H9 (cell line): ENCODE measurements around the gene GPR141. TPM values are rescaled to one million over a fixed set of nuclear protein-coding genes. Genes with fewer than 3 reads are reported as not detected.
A peak's percentile ranks its signal among the peaks of the same experiment; 100 is the strongest.
"Not testable (repeated sequence)": the region's sequence is repeated elsewhere in the genome, so short reads cannot be mapped to it uniquely, and the experiment has no call there.

Source experiments
- DNase-seq: peaks from one replicate; pipeline ENCODE4 v3.0.0-alpha.2; 2017
- H2AFZ ChIP-seq: one replicate; pipeline ENCODE4 v1.6.1; 2013; ENCODE audit warnings: mild to moderate bottlenecking, low read length, control low read depth, moderate library complexity
- H2AK5ac ChIP-seq: 2 replicates; pipeline ENCODE4 v1.6.1; 2013; ENCODE audit warnings: low read length, control low read depth, mixed read lengths; ENCODE audit not compliant: insufficient read length
- H2BK120ac ChIP-seq: one replicate; pipeline ENCODE4 v1.6.1; 2013; ENCODE audit warnings: low read depth, mild to moderate bottlenecking, low read length, control low read depth, inconsistent platforms; ENCODE audit not compliant: poor library complexity, severe bottlenecking
- H2BK12ac ChIP-seq: 2 replicates; pipeline ENCODE4 v1.6.1; 2013; ENCODE audit warnings: low read length, control low read depth, mixed read lengths, low read depth; ENCODE audit not compliant: insufficient read length
- H2BK15ac ChIP-seq: 2 replicates; pipeline ENCODE4 v1.6.1; 2013; ENCODE audit warnings: low read depth, low read length, control low read depth
- H2BK20ac ChIP-seq: one replicate; pipeline ENCODE4 v1.6.1; 2013; ENCODE audit warnings: low read depth, mild to moderate bottlenecking, low read length, control low read depth, inconsistent platforms; ENCODE audit not compliant: poor library complexity, severe bottlenecking
- H2BK5ac ChIP-seq: 2 replicates; pipeline ENCODE4 v1.6.1; 2013; ENCODE audit warnings: low read length, control low read depth, mixed read lengths; ENCODE audit not compliant: insufficient read length
- H3K14ac ChIP-seq: 2 replicates; pipeline ENCODE4 v1.6.1; 2013; ENCODE audit warnings: low read length, control low read depth; ENCODE audit not compliant: insufficient read depth
- H3K18ac ChIP-seq: 2 replicates; pipeline ENCODE4 v1.6.1; 2013; ENCODE audit warnings: low read depth, mild to moderate bottlenecking, mixed read lengths, low read length, control low read depth; ENCODE audit not compliant: insufficient read length
- H3K23ac ChIP-seq: 2 replicates; pipeline ENCODE4 v1.6.1; 2013; ENCODE audit warnings: low read length, control low read depth, mixed read lengths, low read depth; ENCODE audit not compliant: insufficient read length
- H3K23me2 ChIP-seq: 2 replicates; pipeline ENCODE4 v1.6.1; 2013; ENCODE audit warnings: low read depth, mild to moderate bottlenecking, mixed read lengths, low read length, control low read depth; ENCODE audit not compliant: insufficient read length, poor library complexity, severe bottlenecking
- H3K27ac ChIP-seq: 2 replicates; pipeline ENCODE4 v1.5.1; 2013; ENCODE audit warnings: low read length, control low read depth, mixed read lengths, low read depth; ENCODE audit not compliant: insufficient read length
- H3K27me3 ChIP-seq: 2 replicates; pipeline ENCODE4 v1.6.1; 2013; ENCODE audit warnings: low read length, control low read depth, inconsistent platforms; ENCODE audit not compliant: insufficient read depth
- H3K4ac ChIP-seq: 2 replicates; pipeline ENCODE4 v1.6.1; 2013; ENCODE audit warnings: low read depth, mild to moderate bottlenecking, control low read depth, inconsistent platforms, low read length, moderate library complexity
- H3K4me1 ChIP-seq: 2 replicates; pipeline ENCODE4 v1.6.1; 2013; ENCODE audit warnings: low read length, control low read depth, inconsistent platforms; ENCODE audit not compliant: insufficient read depth
- H3K4me2 ChIP-seq: 2 replicates; pipeline ENCODE4 v1.6.1; 2013; ENCODE audit warnings: low read length, control low read depth, mixed read lengths; ENCODE audit not compliant: insufficient read length, insufficient read depth
- H3K56ac ChIP-seq: 2 replicates; pipeline ENCODE4 v1.6.1; 2013; ENCODE audit warnings: low read depth, mild to moderate bottlenecking, mixed read lengths, low read length, control low read depth; ENCODE audit not compliant: insufficient read length
- H3K79me1 ChIP-seq: 2 replicates; pipeline ENCODE4 v1.6.1; 2013; ENCODE audit warnings: low read depth, mild to moderate bottlenecking, moderate library complexity, low read length, control low read depth, inconsistent platforms; ENCODE audit not compliant: insufficient read depth, poor library complexity, severe bottlenecking
- H3K79me2 ChIP-seq: 2 replicates; pipeline ENCODE4 v1.6.1; 2013; ENCODE audit warnings: low read length, control low read depth, inconsistent platforms; ENCODE audit not compliant: insufficient read depth
- H3K9ac ChIP-seq: 2 replicates; pipeline ENCODE4 v1.6.1; 2013; ENCODE audit warnings: low read length, control low read depth, mixed read lengths; ENCODE audit not compliant: insufficient read length; ENCODE audit errors: extremely low read depth
- H3K9me3 ChIP-seq: one replicate; pipeline ENCODE4 v1.6.1; 2013; ENCODE audit warnings: low read depth, low read length, inconsistent platforms; ENCODE audit not compliant: control insufficient read depth
- H3T11ph ChIP-seq: one replicate; pipeline ENCODE4 v1.6.1; 2013; ENCODE audit warnings: mild to moderate bottlenecking, low read length, control low read depth, inconsistent platforms
- H4K20me1 ChIP-seq: one replicate; pipeline ENCODE4 v1.6.1; 2013; ENCODE audit not compliant: control insufficient read depth, insufficient read length, insufficient read depth
- H4K5ac ChIP-seq: 2 replicates; pipeline ENCODE4 v1.6.1; 2013; ENCODE audit warnings: low read depth, mild to moderate bottlenecking, mixed read lengths, low read length, control low read depth; ENCODE audit not compliant: insufficient read length
- H4K8ac ChIP-seq: replicated peaks from 2 replicates; pipeline ENCODE4 v1.6.1; 2013; ENCODE audit warnings: low read length, control low read depth, mixed read lengths, low read depth; ENCODE audit not compliant: insufficient read length
- H4K91ac ChIP-seq: 2 replicates; pipeline ENCODE4 v1.6.1; 2013; ENCODE audit warnings: low read depth, mild to moderate bottlenecking, moderate library complexity, mixed read lengths, low read length, control low read depth; ENCODE audit not compliant: insufficient read length
- H3K27ac Mint-ChIP-seq, 3 experiments: 2 replicates in 2 of 3; 3 replicates in 1 of 3; pipeline ENCODE4 v1.8.0; 2020 to 2021; ENCODE audit warnings: mixed read lengths in 3 of 3, mild to moderate bottlenecking in 1 of 3, moderate library complexity in 1 of 3
- H3K27me3 Mint-ChIP-seq: 2 replicates; pipeline ENCODE4 v1.8.0; 2021; ENCODE audit warnings: low read depth, mild to moderate bottlenecking, moderate library complexity, mixed read lengths
- H3K36me3 Mint-ChIP-seq, 3 experiments: 2 replicates in 2 of 3; 3 replicates in 1 of 3; pipeline ENCODE4 v1.8.0; 2020 to 2021; ENCODE audit warnings: low read depth in 3 of 3, mixed read lengths in 3 of 3; ENCODE audit not compliant: insufficient read depth in 1 of 3
- H3K4me1 Mint-ChIP-seq, 2 experiments: 2 replicates each; pipeline ENCODE4 v1.8.0; 2020; ENCODE audit warnings: mixed read lengths in 2 of 2
- H3K4me3 Mint-ChIP-seq, 2 experiments: 2 replicates in 1 of 2; 3 replicates in 1 of 2; pipeline ENCODE4 v1.8.0; 2020 to 2021; ENCODE audit warnings: mild to moderate bottlenecking in 2 of 2, mixed read lengths in 2 of 2, moderate library complexity in 1 of 2
- H3K9me3 Mint-ChIP-seq, 2 experiments: 2 replicates in 1 of 2; 3 replicates in 1 of 2; pipeline ENCODE4 v1.8.0; 2020; ENCODE audit warnings: mild to moderate bottlenecking in 2 of 2, mixed read lengths in 2 of 2, moderate library complexity in 1 of 2
- WGBS: extraction: QIAGEN DNeasy Blood & Tissue Kit; methylation state at CpG from one replicate; pipeline ENCODE4 v1.1.7; 2013; ENCODE audit warnings: missing lambda C conversion rate, low lambda C conversion rate, mixed read lengths; ENCODE audit not compliant: insufficient read length; ENCODE audit errors: extremely low coverage; 5-methylcytosine and 5-hydroxymethylcytosine counted together
- total RNA-seq: library from RNA; stranded (reverse); gene quantifications from 2 replicates; pipeline ENCODE4 v1.2.1, GENCODE V29; 2021
- TF ChIP-seq, protein P1 (sequence below): fragments of 200-600 bp; sonication (generic); conservative IDR thresholded peaks from 3 replicates; pipeline ENCODE4 v1.8.0; 2021; ENCODE audit warnings: antibody characterized with exemption, mild to moderate bottlenecking

The GPR141 gene
- total RNA-seq, 1 experiment from 2014 or later = 0.50 TPM

DNA sequence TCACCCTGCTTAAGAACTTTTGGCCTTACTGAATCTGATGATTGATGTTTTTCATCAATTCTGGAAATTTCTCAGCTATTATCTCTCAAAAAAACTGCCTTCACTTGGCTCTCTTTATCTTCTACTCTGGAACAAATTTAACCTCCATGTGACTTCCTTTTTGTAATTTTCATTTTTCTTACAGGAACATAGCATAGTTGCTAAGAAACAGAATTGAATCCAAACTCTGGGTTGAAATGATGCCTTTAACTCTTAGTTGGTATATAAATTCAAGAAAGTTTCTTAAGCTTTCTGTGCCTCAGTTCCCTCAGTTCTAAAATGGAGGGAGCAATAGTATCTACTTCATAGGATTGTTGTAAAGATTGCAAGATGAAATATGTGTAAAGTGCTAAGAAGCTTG, 19.8 kb downstream of the GPR141 start:
- Histone ChIP-seq H2AK5ac (no peak overlapping the region), H2BK20ac (no peak overlapping the region), H3K79me2 (no peaks in the 10 kb centered on the region), H3K23ac (no peak overlapping the region), H3K27me3 (no peaks in the 10 kb centered on the region), H4K8ac (no peak overlapping the region), H3K56ac (no peak overlapping the region), H2BK12ac (no peak overlapping the region), H3K9me3 (no peaks in the 10 kb centered on the region), H3K9ac (no peak overlapping the region), H3K4ac (no peak overlapping the region), H3K27ac (no peak overlapping the region), H3K79me1 (no peaks in the 10 kb centered on the region), H4K91ac (no peak overlapping the region), H3T11ph (no peak overlapping the region), H3K4me1 (peaks cover 8% of the 10 kb centered on the region), H4K20me1 (no peaks in the 10 kb centered on the region), H2AFZ (no peak overlapping the region), H3K4me2 (no peak overlapping the region), H3K23me2 (no peaks in the 10 kb centered on the region), H2BK120ac (no peak overlapping the region), H3K18ac (no peak overlapping the region), H2BK15ac (no peak overlapping the region), H2BK5ac (no peak overlapping the region), H4K5ac (no peak overlapping the region), H3K14ac (no peak overlapping the region)
- no peaks in the 10 kb centered on the region for H3K36me3 Mint-ChIP-seq
- H3K9me3 Mint-ChIP-seq = no peaks in the 10 kb centered on the region
- TF ChIP-seq, protein P1, sequence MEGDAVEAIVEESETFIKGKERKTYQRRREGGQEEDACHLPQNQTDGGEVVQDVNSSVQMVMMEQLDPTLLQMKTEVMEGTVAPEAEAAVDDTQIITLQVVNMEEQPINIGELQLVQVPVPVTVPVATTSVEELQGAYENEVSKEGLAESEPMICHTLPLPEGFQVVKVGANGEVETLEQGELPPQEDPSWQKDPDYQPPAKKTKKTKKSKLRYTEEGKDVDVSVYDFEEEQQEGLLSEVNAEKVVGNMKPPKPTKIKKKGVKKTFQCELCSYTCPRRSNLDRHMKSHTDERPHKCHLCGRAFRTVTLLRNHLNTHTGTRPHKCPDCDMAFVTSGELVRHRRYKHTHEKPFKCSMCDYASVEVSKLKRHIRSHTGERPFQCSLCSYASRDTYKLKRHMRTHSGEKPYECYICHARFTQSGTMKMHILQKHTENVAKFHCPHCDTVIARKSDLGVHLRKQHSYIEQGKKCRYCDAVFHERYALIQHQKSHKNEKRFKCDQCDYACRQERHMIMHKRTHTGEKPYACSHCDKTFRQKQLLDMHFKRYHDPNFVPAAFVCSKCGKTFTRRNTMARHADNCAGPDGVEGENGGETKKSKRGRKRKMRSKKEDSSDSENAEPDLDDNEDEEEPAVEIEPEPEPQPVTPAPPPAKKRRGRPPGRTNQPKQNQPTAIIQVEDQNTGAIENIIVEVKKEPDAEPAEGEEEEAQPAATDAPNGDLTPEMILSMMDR = no peak
- H3K27me3 Mint-ChIP-seq = no peaks in the 10 kb centered on the region
- DNase-seq = no peak
- H3K4me3 Mint-ChIP-seq = peak overlapping the region in 1 of 2 experiments; percentile 41; a peak in 1 of 5 replicates
- peaks cover 42 to 50% of the 10 kb centered on the region in 2 experiments for H3K4me1 Mint-ChIP-seq
- peak overlapping the region in 1 of 3 experiments; percentile 7; a peak in 2 of 7 replicates for H3K27ac Mint-ChIP-seq

DNA sequence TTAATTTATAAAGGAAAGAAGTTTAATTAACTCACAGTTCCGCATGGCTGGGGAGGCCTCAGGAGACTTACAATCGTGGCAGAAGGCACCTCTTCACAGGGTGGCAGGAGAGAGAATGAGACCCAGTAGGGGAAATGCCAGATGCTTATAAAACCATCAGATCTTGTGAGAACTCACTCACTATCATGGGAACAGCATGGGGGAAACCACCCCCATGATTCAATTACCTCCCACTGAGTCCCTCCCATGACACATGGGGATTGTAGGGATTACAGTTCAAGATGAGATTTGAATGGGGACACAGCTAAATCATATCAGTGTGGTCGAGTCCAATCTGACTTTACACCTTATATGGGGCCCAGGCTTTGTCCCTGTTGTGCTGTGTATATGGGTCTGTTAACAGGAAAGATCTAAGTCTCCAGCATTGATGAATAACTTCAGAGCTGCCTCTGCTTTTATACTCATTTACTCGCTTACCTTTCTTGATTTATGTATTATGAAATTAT, 20.8 kb downstream of the GPR141 start:
- H3K27ac ChIP-seq, H2BK120ac ChIP-seq, DNase-seq, H3K23ac ChIP-seq, H2BK15ac ChIP-seq, H2BK20ac ChIP-seq, H4K91ac ChIP-seq, H4K8ac ChIP-seq, H4K20me1 ChIP-seq, H3K27me3 ChIP-seq, H3K14ac ChIP-seq, H2BK5ac ChIP-seq, H3K4me2 ChIP-seq, H3T11ph ChIP-seq, H3K9me3 Mint-ChIP-seq, H3K36me3 Mint-ChIP-seq, H2AFZ ChIP-seq, H3K4me3 Mint-ChIP-seq, H3K79me2 ChIP-seq, H3K56ac ChIP-seq, H3K9ac ChIP-seq, H4K5ac ChIP-seq, H3K4ac ChIP-seq, H3K27me3 Mint-ChIP-seq, H3K18ac ChIP-seq, H3K4me1 ChIP-seq, H3K23me2 ChIP-seq, H2BK12ac ChIP-seq, H2AK5ac ChIP-seq, H3K9me3 ChIP-seq, H3K79me1 ChIP-seq: not testable (repeated sequence)
- peak overlapping the region; percentile 32 to 82 (median 68); a peak in 3 of 7 replicates for H3K27ac Mint-ChIP-seq
- no CpG with 5 or more reads among the region's 4 CpGs for WGBS
- H3K4me1 Mint-ChIP-seq = peaks cover 42 to 50% of the 10 kb centered on the region in 2 experiments
